SK-N-SH treated with all-trans-retinoic acid at 6 μM for 48 hours (cell line): Measurements from ENCODE around the gene OR56B1.

Source experiments
- ATAC-seq: fragments of 200-7000 bp; cut with Tn5 transposase; 3 replicates; pipeline ENCODE4 v1.9.1; 2020; ENCODE audit warnings: mild to moderate bottlenecking, moderate library complexity
- ARNTL ChIP-seq: fragments of 450-650 bp; formaldehyde crosslinking; IDR thresholded peaks from 2 replicates; pipeline ENCODE4 v1.5.0; 2020; ENCODE audit warnings: low read depth, mild to moderate bottlenecking, moderate library complexity, borderline replicate concordance
- BACH2 ChIP-seq: fragments of 250-450 bp; sonication (Bioruptor Pico); IDR thresholded peaks from 2 replicates; pipeline ENCODE4 v1.9.0; 2021; ENCODE audit warnings: mild to moderate bottlenecking, borderline replicate concordance
- CSDC2 ChIP-seq: fragments of 250-450 bp; sonication (Bioruptor Pico); IDR thresholded peaks from 2 replicates; pipeline ENCODE4 v1.5.0; 2020; ENCODE audit warnings: mild to moderate bottlenecking, moderate library complexity
- CSRNP3 ChIP-seq: fragments of 250-450 bp; sonication (Bioruptor Pico); IDR thresholded peaks from 2 replicates; pipeline ENCODE4 v1.5.1; 2021; ENCODE audit warnings: mild to moderate bottlenecking, moderate library complexity
- ESRRG ChIP-seq: fragments of 250-450 bp; sonication (Bioruptor Pico); IDR thresholded peaks from 2 replicates; pipeline ENCODE4 v1.6.1; 2021; ENCODE audit warnings: mild to moderate bottlenecking
- ISL1 ChIP-seq: fragments of 250-450 bp; sonication (Bioruptor Pico); IDR thresholded peaks from 2 replicates; pipeline ENCODE4 v2.1.2; 2022; ENCODE audit warnings: mild to moderate bottlenecking, moderate library complexity
- OSR1 ChIP-seq: fragments of 250-450 bp; sonication (Bioruptor Pico); IDR thresholded peaks from 2 replicates; pipeline ENCODE4 v1.8.0; 2022; ENCODE audit warnings: moderate library complexity, mild to moderate bottlenecking, inconsistent platforms
- PPARA ChIP-seq: fragments of 250-450 bp; sonication (Bioruptor Pico); IDR thresholded peaks from 2 replicates; pipeline ENCODE4 v1.5.0; 2020; ENCODE audit warnings: mild to moderate bottlenecking, borderline replicate concordance
- RARB ChIP-seq: fragments of 250-450 bp; sonication (Bioruptor Pico); IDR thresholded peaks from 2 replicates; pipeline ENCODE4 v1.8.0; 2021; ENCODE audit warnings: mild to moderate bottlenecking, moderate library complexity
- SNAI2 ChIP-seq: fragments of 250-450 bp; sonication (Bioruptor Pico); IDR thresholded peaks from 2 replicates; pipeline ENCODE4 v1.5.0; 2020; ENCODE audit warnings: mild to moderate bottlenecking, moderate library complexity
- TCF4 ChIP-seq: fragments of 250-450 bp; sonication (Bioruptor Pico); IDR thresholded peaks from 2 replicates; pipeline ENCODE4 v1.8.0; 2021; ENCODE audit warnings: mild to moderate bottlenecking, moderate library complexity, borderline replicate concordance
- TOX ChIP-seq: fragments of 250-450 bp; sonication (Bioruptor Pico); IDR thresholded peaks from 2 replicates; pipeline ENCODE4 v1.8.0; 2021; ENCODE audit warnings: mild to moderate bottlenecking, moderate library complexity, borderline replicate concordance
- ZC3H10 ChIP-seq: fragments of 250-450 bp; sonication (Bioruptor Pico); IDR thresholded peaks from 2 replicates; pipeline ENCODE4 v1.5.1; 2021; ENCODE audit warnings: mild to moderate bottlenecking, moderate library complexity
- ZFP3 ChIP-seq: fragments of 250-450 bp; sonication (Bioruptor Pico); IDR thresholded peaks from 2 replicates; pipeline ENCODE4 v1.5.0; 2020; ENCODE audit warnings: mild to moderate bottlenecking, moderate library complexity
- ZFP30 ChIP-seq: fragments of 450-650 bp; formaldehyde crosslinking; IDR thresholded peaks from 2 replicates; pipeline ENCODE4 v1.5.0; 2022; ENCODE audit warnings: mild to moderate bottlenecking, moderate library complexity
- ZNF565 ChIP-seq: fragments of 450-650 bp; formaldehyde crosslinking; conservative IDR thresholded peaks from 2 replicates; pipeline ENCODE4 v1.5.0; 2020; ENCODE audit warnings: low read depth, mild to moderate bottlenecking, moderate library complexity
- ZNF70 ChIP-seq: fragments of 450-650 bp; formaldehyde crosslinking; IDR thresholded peaks from 2 replicates; pipeline ENCODE4 v1.5.0; 2020; ENCODE audit warnings: mild to moderate bottlenecking, moderate library complexity
- ZNF8 ChIP-seq: fragments of 450-650 bp; formaldehyde crosslinking; IDR thresholded peaks from 2 replicates; pipeline ENCODE4 v1.5.0; 2020; ENCODE audit warnings: mild to moderate bottlenecking, moderate library complexity
- TF ChIP-seq, protein P1 (sequence below): fragments of 250-450 bp; sonication (Bioruptor Pico); IDR thresholded peaks from 2 replicates; pipeline ENCODE4 v1.5.1; 2020; ENCODE audit warnings: low read depth, mild to moderate bottlenecking, moderate library complexity
- TF ChIP-seq, protein P2 (sequence below): fragments of 250-450 bp; sonication (Bioruptor Pico); IDR thresholded peaks from 2 replicates; pipeline ENCODE4 v1.8.0; 2020; ENCODE audit warnings: mild to moderate bottlenecking, moderate library complexity, borderline replicate concordance
- TF ChIP-seq, protein P3 (sequence below): fragments of 250-450 bp; sonication (Bioruptor Pico); IDR thresholded peaks from 2 replicates; pipeline ENCODE4 v1.5.0; 2020; ENCODE audit warnings: mild to moderate bottlenecking, moderate library complexity

Gene OR56B1

GRCh38 chr11:5705688-5706087 lies 30.6 kb upstream of the OR56B1 start:
- TF ChIP-seq OSR1 (CRISPR knock-in tag) (no peak), ARNTL (no peak), ZFP30 (CRISPR knock-in tag) (no peak), CSRNP3 (CRISPR knock-in tag) (no peak), ZNF8 (CRISPR knock-in tag) (no peak), PPARA (no peak), TCF4 (CRISPR knock-in tag) (no peak), BACH2 (CRISPR knock-in tag) (no peak), ZNF70 (no peak), ZC3H10 (no peak), RARB (CRISPR knock-in tag) (no peak), ZNF565 (no peak)
- TF ChIP-seq, protein P1, sequence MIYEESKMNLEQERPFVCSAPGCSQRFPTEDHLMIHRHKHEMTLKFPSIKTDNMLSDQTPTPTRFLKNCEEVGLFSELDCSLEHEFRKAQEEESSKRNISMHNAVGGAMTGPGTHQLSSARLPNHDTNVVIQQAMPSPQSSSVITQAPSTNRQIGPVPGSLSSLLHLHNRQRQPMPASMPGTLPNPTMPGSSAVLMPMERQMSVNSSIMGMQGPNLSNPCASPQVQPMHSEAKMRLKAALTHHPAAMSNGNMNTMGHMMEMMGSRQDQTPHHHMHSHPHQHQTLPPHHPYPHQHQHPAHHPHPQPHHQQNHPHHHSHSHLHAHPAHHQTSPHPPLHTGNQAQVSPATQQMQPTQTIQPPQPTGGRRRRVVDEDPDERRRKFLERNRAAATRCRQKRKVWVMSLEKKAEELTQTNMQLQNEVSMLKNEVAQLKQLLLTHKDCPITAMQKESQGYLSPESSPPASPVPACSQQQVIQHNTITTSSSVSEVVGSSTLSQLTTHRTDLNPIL (CRISPR knock-in tag): no peak
- TF ChIP-seq, protein P2, sequence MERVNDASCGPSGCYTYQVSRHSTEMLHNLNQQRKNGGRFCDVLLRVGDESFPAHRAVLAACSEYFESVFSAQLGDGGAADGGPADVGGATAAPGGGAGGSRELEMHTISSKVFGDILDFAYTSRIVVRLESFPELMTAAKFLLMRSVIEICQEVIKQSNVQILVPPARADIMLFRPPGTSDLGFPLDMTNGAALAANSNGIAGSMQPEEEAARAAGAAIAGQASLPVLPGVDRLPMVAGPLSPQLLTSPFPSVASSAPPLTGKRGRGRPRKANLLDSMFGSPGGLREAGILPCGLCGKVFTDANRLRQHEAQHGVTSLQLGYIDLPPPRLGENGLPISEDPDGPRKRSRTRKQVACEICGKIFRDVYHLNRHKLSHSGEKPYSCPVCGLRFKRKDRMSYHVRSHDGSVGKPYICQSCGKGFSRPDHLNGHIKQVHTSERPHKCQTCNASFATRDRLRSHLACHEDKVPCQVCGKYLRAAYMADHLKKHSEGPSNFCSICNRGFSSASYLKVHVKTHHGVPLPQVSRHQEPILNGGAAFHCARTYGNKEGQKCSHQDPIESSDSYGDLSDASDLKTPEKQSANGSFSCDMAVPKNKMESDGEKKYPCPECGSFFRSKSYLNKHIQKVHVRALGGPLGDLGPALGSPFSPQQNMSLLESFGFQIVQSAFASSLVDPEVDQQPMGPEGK: no peak
- TF ChIP-seq, protein P3, sequence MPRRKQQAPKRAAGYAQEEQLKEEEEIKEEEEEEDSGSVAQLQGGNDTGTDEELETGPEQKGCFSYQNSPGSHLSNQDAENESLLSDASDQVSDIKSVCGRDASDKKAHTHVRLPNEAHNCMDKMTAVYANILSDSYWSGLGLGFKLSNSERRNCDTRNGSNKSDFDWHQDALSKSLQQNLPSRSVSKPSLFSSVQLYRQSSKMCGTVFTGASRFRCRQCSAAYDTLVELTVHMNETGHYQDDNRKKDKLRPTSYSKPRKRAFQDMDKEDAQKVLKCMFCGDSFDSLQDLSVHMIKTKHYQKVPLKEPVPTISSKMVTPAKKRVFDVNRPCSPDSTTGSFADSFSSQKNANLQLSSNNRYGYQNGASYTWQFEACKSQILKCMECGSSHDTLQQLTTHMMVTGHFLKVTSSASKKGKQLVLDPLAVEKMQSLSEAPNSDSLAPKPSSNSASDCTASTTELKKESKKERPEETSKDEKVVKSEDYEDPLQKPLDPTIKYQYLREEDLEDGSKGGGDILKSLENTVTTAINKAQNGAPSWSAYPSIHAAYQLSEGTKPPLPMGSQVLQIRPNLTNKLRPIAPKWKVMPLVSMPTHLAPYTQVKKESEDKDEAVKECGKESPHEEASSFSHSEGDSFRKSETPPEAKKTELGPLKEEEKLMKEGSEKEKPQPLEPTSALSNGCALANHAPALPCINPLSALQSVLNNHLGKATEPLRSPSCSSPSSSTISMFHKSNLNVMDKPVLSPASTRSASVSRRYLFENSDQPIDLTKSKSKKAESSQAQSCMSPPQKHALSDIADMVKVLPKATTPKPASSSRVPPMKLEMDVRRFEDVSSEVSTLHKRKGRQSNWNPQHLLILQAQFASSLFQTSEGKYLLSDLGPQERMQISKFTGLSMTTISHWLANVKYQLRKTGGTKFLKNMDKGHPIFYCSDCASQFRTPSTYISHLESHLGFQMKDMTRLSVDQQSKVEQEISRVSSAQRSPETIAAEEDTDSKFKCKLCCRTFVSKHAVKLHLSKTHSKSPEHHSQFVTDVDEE (CRISPR knock-in tag): no peak
- ATAC-seq: no peak

DNA sequence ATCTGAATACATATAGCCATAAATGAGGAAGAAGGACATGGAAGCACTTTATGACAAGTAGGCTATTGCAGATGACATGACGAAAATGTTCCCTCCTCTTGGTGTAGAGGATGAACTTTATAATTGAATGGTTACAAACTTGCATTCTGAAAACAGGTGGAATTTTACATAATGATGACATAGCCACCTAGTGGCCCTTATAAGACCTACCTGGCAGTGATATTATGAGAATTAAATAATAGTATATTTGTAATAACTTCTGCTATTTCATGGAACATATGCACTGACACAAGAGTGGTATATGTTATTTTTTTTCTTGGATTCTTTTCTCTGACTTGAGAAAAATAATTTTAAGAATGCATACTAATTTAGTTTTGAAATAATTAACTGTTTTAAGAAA lies 23.7 kb upstream of the OR56B1 start:
- TF ChIP-seq ZFP3 (CRISPR knock-in tag) (no peak), ZC3H10 (no peak), CSDC2 (CRISPR knock-in tag) (no peak), BACH2 (CRISPR knock-in tag) (no peak), RARB (CRISPR knock-in tag) (no peak), ZNF70 (no peak), ISL1 (no peak), ZNF565 (no peak)
- TF ChIP-seq, protein P3 (CRISPR knock-in tag): no peak
- TF ChIP-seq, protein P1 (CRISPR knock-in tag): no peak
- ATAC-seq: peak; percentile 71; the same call in 2 of the 3 replicates

DNA sequence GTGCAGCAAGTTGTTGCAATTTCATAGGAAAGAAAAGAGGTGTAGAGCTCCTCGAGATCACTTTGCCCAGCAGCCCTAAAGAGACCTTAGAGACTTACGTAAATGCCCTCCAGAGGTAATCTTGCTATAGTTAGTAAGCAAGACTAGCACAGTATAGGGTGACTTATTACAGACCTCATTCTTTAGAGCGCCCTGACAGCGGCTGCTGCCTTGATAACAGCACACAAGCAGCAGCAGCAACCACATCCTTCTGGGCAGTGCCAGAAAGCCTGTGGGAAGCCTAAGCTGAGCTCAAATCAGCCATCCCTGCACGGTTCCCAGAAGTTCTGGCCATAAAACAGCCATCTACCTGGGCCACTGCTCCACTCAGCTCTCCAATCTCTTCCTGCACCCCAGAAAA lies 22.6 kb upstream of the OR56B1 start:
- ATAC-seq: peak; percentile 50; the same call in 2 of the 3 replicates
- TF ChIP-seq OSR1 (CRISPR knock-in tag) (no peak), PPARA (no peak), RARB (CRISPR knock-in tag) (no peak), ZNF8 (CRISPR knock-in tag) (no peak), CSRNP3 (CRISPR knock-in tag) (no peak), ESRRG (CRISPR knock-in tag) (no peak), ZNF565 (no peak), TOX (CRISPR knock-in tag) (no peak), ZC3H10 (no peak), BACH2 (CRISPR knock-in tag) (no peak), ZFP3 (CRISPR knock-in tag) (no peak), SNAI2 (CRISPR knock-in tag) (no peak)
- TF ChIP-seq, protein P3 (CRISPR knock-in tag): no peak
